Measurements from ENCODE around the gene SIX3.

- TF ChIP-seq CTCF (conservative IDR thresholded peaks at IDR 0.05; ENCODE audit: low read depth, low read length) (no peak), EZH2 (IDR thresholded peaks at IDR 0.05; ENCODE audit: low read length, unreplicated experiment) (no peak)
These were observed 5.8 kb upstream of the SIX3 start for GRCh38 chr2:44935729-44936098.
